ENCODE results near the gene OSMR.

DNA sequence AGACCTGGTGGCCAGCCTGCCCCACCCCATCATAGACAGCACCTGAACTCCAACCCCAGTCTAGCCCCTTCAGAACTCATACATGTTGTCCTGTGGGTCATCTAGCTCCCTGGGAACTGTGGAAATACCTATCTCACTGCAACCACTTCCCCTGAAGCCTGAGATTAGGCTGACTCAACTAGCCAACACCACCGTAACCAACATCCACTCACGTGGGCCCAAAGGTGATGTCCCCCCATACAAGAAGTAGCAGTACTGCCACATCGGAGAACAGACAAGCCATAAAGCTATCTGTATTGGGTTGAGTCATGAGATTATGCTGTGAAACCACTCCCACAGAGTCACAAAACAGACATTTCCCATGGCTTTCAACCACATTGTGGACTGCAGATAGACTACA lies 46.6 kb downstream of the OSMR start:
- TF ChIP-seq CTCF (IDR thresholded peaks at IDR 0.05) = no peak
- no peak for TF ChIP-seq POLR2A (IDR thresholded peaks at IDR 0.05)
- no peak for TF ChIP-seq EP300 (IDR thresholded peaks at IDR 0.05)

All from gastroesophageal sphincter (tissue), 3 donors.